DOHH2 (cell line): ENCODE data around the gene PRDM16.

Source experiments
- H3F3A ChIP-seq: fragments of 200-600 bp; sonication (generic), shearing (Covaris generic); 2 replicates; pipeline ENCODE4 v1.6.0; 2016; ENCODE audit warnings: antibody characterized with exemption, mild to moderate bottlenecking; ENCODE audit not compliant: control insufficient read depth, insufficient read depth
- H3K27ac ChIP-seq: fragments of 200-600 bp; sonication (generic); 2 replicates; pipeline ENCODE4 v1.5.1; 2014; ENCODE audit warnings: low read depth, mild to moderate bottlenecking, low read length, moderate library complexity
- H3K27me3 ChIP-seq: fragments of 200-600 bp; sonication (generic); 2 replicates; pipeline ENCODE4 v1.6.1; 2014; ENCODE audit warnings: mild to moderate bottlenecking, low read length, mixed read lengths; ENCODE audit not compliant: control insufficient read depth
- H3K36me3 ChIP-seq: fragments of 200-600 bp; sonication (generic); 2 replicates; pipeline ENCODE4 v1.6.1; 2014; ENCODE audit warnings: mild to moderate bottlenecking, low read length, moderate library complexity, mixed read lengths; ENCODE audit not compliant: control insufficient read depth
- H3K4me1 ChIP-seq: fragments of 200-600 bp; sonication (generic); 2 replicates; pipeline ENCODE4 v1.6.1; 2014; ENCODE audit warnings: mild to moderate bottlenecking, low read length, mixed read lengths; ENCODE audit not compliant: control insufficient read depth
- H3K4me2 ChIP-seq: fragments of 200-600 bp; sonication (generic); 2 replicates; pipeline ENCODE4 v1.6.0; 2014; ENCODE audit warnings: mild to moderate bottlenecking, low read length, moderate library complexity
- H3K4me3 ChIP-seq: fragments of 200-600 bp; sonication (generic); 2 replicates; pipeline ENCODE4 v1.5.1; 2014; ENCODE audit warnings: mild to moderate bottlenecking, low read length, mixed read lengths
- H3K79me2 ChIP-seq: fragments of 200-600 bp; sonication (generic); 2 replicates; pipeline ENCODE4 v1.6.1; 2014; ENCODE audit warnings: mild to moderate bottlenecking, low read length, mixed read lengths; ENCODE audit not compliant: control insufficient read depth
- H3K9me2 ChIP-seq: fragments of 200-600 bp; sonication (generic); replicated peaks from 2 replicates; pipeline ENCODE4 v1.6.1; 2014; ENCODE audit warnings: mild to moderate bottlenecking, low read length, mixed read lengths; ENCODE audit not compliant: control insufficient read depth
- H3K9me3 ChIP-seq: fragments of 200-600 bp; sonication (generic); 2 replicates; pipeline ENCODE4 v1.6.1; 2014; ENCODE audit warnings: antibody characterized with exemption, low read length, mixed read lengths; ENCODE audit not compliant: control insufficient read depth, insufficient read depth
- H4K20me1 ChIP-seq: fragments of 200-600 bp; sonication (generic); 2 replicates; pipeline ENCODE4 v1.6.0; 2014; ENCODE audit warnings: low read depth, mild to moderate bottlenecking, antibody characterized with exemption, low read length, moderate library complexity; ENCODE audit not compliant: control insufficient read depth, insufficient read depth
- EZH2phosphoT487 ChIP-seq: fragments of 200-600 bp; sonication (generic); IDR thresholded peaks from 2 replicates; pipeline ENCODE4 v1.6.1; 2017; ENCODE audit warnings: borderline replicate concordance, mild to moderate bottlenecking, antibody characterized with exemption, low read length, moderate library complexity, mixed read lengths
- TF ChIP-seq, protein P1 (sequence below): fragments of 200-600 bp; sonication (generic); IDR thresholded peaks from one replicate; pipeline ENCODE4 v1.5.1; 2014; ENCODE audit warnings: antibody characterized with exemption, mild to moderate bottlenecking, low read depth, low read length; ENCODE audit not compliant: poor library complexity, severe bottlenecking

Gene PRDM16

DNA sequence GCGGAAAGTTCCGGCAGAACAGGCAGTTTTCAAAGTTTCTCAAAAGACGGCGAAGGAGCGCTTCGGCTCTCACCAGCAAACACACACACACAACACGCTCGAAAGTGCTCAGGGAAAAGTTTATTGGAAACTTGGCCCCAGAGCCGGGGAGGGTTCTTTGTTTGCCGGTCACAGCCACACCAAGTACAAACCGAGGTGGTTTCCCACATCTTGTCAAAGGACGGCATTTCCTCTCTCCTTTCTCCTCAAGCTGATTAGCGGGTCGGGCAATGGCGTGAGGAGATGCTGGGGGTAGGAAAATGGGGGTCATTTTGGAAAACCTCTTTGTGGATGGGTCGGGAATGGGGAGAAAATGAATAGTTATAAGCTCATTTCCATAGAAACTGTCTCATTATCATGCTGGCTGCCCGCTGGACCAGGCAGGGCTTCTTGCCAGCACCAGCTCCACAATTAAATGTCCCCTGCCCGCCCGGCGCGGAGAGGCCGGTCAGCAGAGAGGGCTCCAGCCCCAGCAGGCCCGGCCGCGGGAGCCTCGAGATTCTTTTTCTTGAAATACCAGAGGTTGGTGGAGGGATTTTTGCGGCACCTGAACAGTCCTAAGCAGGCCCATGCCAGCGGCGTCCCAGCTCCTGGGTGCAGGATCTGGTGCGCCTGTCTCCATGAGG is 92.3 kb downstream of the PRDM16 start:
- Histone ChIP-seq H3K4me2 (no peak overlapping the region), H3K79me2 (no peaks in the 10 kb centered on the region), H3K27me3 (no peaks in the 10 kb centered on the region), H3K4me3 (no peak overlapping the region), H3K27ac (no peak overlapping the region), H3K9me2 (no peaks in the 10 kb centered on the region), H4K20me1 (no peaks in the 10 kb centered on the region), H3K9me3 (no peaks in the 10 kb centered on the region), H3K4me1 (no peaks in the 10 kb centered on the region), H3K36me3 (no peaks in the 10 kb centered on the region), H3F3A (no peaks in the 10 kb centered on the region)
- TF ChIP-seq EZH2phosphoT487, result no peak
- TF ChIP-seq, protein P1, sequence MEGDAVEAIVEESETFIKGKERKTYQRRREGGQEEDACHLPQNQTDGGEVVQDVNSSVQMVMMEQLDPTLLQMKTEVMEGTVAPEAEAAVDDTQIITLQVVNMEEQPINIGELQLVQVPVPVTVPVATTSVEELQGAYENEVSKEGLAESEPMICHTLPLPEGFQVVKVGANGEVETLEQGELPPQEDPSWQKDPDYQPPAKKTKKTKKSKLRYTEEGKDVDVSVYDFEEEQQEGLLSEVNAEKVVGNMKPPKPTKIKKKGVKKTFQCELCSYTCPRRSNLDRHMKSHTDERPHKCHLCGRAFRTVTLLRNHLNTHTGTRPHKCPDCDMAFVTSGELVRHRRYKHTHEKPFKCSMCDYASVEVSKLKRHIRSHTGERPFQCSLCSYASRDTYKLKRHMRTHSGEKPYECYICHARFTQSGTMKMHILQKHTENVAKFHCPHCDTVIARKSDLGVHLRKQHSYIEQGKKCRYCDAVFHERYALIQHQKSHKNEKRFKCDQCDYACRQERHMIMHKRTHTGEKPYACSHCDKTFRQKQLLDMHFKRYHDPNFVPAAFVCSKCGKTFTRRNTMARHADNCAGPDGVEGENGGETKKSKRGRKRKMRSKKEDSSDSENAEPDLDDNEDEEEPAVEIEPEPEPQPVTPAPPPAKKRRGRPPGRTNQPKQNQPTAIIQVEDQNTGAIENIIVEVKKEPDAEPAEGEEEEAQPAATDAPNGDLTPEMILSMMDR, result no peak

DNA sequence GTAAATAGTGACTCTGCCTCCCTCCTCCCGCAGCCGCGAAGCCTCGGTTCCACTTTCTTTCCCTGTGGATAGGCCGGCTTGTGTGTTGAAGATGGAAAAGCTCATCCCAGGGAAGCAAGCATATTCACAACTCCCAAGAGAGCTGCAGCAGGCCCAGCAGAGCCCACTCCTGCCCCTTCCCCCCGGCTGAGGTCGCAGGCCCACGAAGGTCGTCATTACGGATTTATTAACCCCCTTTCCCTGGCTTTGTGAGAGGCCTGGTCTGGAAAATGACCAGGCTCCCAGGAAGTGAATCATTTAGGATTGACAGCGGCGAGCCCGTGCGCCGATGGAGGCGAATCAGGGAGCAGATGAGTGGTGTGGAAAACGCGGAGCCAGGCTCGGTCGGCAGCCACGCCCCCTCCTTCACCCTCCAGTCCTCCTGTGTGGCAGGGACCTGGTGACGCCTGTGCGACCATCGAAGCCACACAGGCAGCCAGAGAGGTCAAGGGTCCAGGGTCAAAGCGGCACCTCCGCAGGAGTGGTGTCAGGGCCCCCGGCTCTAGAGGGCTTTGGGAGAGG is 93.4 kb downstream of the PRDM16 start:
- no peaks in the 10 kb centered on the region for H3K27me3 ChIP-seq

GRCh38 chr1:3163356-3163755 is 94.4 kb downstream of the PRDM16 start:
- Histone ChIP-seq H3K4me2 (no peak overlapping the region), H3K27ac (no peak overlapping the region)

More for the DNA sequence above, 93.4 kb downstream of the PRDM16 start:
- Histone ChIP-seq H3F3A (no peaks in the 10 kb centered on the region), H3K36me3 (no peaks in the 10 kb centered on the region), H3K27ac (no peak overlapping the region), H3K4me1 (no peaks in the 10 kb centered on the region), H3K79me2 (no peaks in the 10 kb centered on the region), H3K4me2 (no peak overlapping the region), H3K9me2 (no peaks in the 10 kb centered on the region), H3K9me3 (no peaks in the 10 kb centered on the region), H4K20me1 (no peaks in the 10 kb centered on the region), H3K4me3 (no peak overlapping the region)
- TF ChIP-seq EZH2phosphoT487, result no peak
- TF ChIP-seq, protein P1, result no peak

More at GRCh38 chr1:3163356-3163755, 94.4 kb downstream of the PRDM16 start:
- H3K36me3 ChIP-seq, result no peaks in the 10 kb centered on the region
- no peaks in the 10 kb centered on the region for H3K9me2 ChIP-seq
- TF ChIP-seq EZH2phosphoT487, result no peak
- TF ChIP-seq, protein P1, result no peak
- no peak overlapping the region for H3K4me3 ChIP-seq
- no peaks in the 10 kb centered on the region for H4K20me1 ChIP-seq
- H3K79me2 ChIP-seq, result no peaks in the 10 kb centered on the region
- no peaks in the 10 kb centered on the region for H3F3A ChIP-seq
- no peaks in the 10 kb centered on the region for H3K27me3 ChIP-seq
- H3K4me1 ChIP-seq, result no peaks in the 10 kb centered on the region
- no peaks in the 10 kb centered on the region for H3K9me3 ChIP-seq
